ENCODE data around the gene CCL11. TPM values are rescaled to one million over a fixed set of nuclear protein-coding genes. Genes with fewer than 3 reads are reported as not detected.
"Not testable (repeated sequence)": the region's sequence is repeated elsewhere in the genome, so short reads cannot be mapped to it uniquely, and the experiment has no call there.

Gene CCL11
- total RNA-seq, 2 donors from 2014 or later, result 0.75 to 1.6 TPM

GRCh38 chr17:34321964-34322363 is 36.4 kb downstream of the CCL11 start:
- TF ChIP-seq, protein P1, sequence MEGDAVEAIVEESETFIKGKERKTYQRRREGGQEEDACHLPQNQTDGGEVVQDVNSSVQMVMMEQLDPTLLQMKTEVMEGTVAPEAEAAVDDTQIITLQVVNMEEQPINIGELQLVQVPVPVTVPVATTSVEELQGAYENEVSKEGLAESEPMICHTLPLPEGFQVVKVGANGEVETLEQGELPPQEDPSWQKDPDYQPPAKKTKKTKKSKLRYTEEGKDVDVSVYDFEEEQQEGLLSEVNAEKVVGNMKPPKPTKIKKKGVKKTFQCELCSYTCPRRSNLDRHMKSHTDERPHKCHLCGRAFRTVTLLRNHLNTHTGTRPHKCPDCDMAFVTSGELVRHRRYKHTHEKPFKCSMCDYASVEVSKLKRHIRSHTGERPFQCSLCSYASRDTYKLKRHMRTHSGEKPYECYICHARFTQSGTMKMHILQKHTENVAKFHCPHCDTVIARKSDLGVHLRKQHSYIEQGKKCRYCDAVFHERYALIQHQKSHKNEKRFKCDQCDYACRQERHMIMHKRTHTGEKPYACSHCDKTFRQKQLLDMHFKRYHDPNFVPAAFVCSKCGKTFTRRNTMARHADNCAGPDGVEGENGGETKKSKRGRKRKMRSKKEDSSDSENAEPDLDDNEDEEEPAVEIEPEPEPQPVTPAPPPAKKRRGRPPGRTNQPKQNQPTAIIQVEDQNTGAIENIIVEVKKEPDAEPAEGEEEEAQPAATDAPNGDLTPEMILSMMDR (IDR thresholded peaks at IDR 0.05), result no peak
- H3K4me3 ChIP-seq, result no peak overlapping the region
- H3K27ac ChIP-seq, result peak overlapping the region; percentile 8 to 61
- H3K9me3 ChIP-seq, result peaks cover 0 to 18% of the 10 kb centered on the region in 2 donors
- peaks cover 0 to 5% of the 10 kb centered on the region in 2 donors for H3K4me1 ChIP-seq
- no peaks in the 10 kb centered on the region for H3K36me3 ChIP-seq
- no peaks in the 10 kb centered on the region for H3K27me3 ChIP-seq
- no peak for DNase-seq (ENCODE audit: low spot score)

DNA sequence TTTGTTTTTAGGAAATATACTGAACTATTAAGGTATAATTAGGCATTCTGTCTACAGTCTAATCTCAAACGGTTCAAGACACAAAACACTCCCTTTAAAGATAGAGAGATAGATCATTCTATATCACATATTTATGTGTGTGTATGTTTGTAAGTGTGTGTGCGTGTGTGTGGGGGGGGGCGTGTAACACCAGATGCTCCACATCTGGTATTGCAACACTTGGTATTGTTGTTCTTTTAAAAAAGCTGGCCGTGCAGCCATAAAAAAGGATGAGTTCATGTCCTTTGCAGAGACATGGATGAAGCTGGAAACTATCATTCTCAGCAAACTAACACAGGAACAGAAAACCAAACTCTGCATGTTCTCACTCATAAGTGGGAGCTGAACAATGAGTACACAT is 42.0 kb downstream of the CCL11 start:
- not testable (repeated sequence) for H3K27me3 ChIP-seq; H3K4me1 ChIP-seq; DNase-seq (ENCODE audit: low spot score); H3K36me3 ChIP-seq; H3K4me3 ChIP-seq; H3K27ac ChIP-seq
- H3K9me3 ChIP-seq, result peaks cover 0 to 18% of the 10 kb centered on the region in 2 donors

DNA sequence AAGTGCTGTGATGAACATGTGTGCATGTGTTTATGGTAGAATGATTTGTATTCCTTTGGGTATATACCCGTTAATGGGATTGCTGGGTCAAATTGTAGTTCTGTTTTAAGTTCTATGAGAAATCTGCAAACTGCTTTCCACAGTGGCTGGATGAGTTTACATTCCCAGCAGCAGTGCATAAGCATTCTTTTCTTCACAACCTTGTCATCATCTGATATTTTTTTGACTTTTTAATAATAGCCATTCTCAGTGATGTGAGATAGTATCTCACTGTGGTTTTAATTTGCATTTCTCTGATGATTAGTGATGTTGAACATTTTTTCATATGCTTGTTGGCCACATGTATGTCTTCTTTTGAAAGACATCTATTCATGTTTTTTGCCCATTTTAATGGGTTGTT is 52.2 kb downstream of the CCL11 start:
- Histone ChIP-seq H3K27ac (no peak overlapping the region), H3K9me3 (no peaks in the 10 kb centered on the region), H3K36me3 (no peaks in the 10 kb centered on the region), H3K4me3 (no peak overlapping the region), H3K4me1 (no peaks in the 10 kb centered on the region), H3K27me3 (no peaks in the 10 kb centered on the region)
- TF ChIP-seq, protein P1 (IDR thresholded peaks at IDR 0.05), result no peak
- no peak for DNase-seq (ENCODE audit: low spot score)

Other genes with a start within 250 kb of the CCL11 start
- gene CCL2, start 30.5 kb upstream of the CCL11 start, total RNA-seq, result 100 to 1,000 TPM in 1 of 2 donors, 10 to 100 TPM in 1; 46.3 to 118 TPM
- gene CCL7, start 15.5 kb upstream of the CCL11 start, total RNA-seq, result not detected
- gene CCL8, start 33.7 kb downstream of the CCL11 start, total RNA-seq, result under 1 TPM in 1 of 2 donors, not detected in 1; 0.52 TPM
- gene CCL13, start 70.7 kb downstream of the CCL11 start, total RNA-seq, result 1 to 10 TPM in 1 of 2 donors, under 1 TPM in 1; 0.90 to 1.3 TPM
- gene CCL1, start 77.5 kb downstream of the CCL11 start, total RNA-seq, result not detected

Data from right atrium auricular region (tissue), 2 donors.